ENCODE data around the gene NR1I3. TPM values are rescaled to one million over a fixed set of nuclear protein-coding genes. Genes with fewer than 3 reads are reported as not detected.

Gene NR1I3
- polyA plus RNA-seq, 2 of the 4 experiments (the other 2 are of a cell fraction), result not detected

DNA sequence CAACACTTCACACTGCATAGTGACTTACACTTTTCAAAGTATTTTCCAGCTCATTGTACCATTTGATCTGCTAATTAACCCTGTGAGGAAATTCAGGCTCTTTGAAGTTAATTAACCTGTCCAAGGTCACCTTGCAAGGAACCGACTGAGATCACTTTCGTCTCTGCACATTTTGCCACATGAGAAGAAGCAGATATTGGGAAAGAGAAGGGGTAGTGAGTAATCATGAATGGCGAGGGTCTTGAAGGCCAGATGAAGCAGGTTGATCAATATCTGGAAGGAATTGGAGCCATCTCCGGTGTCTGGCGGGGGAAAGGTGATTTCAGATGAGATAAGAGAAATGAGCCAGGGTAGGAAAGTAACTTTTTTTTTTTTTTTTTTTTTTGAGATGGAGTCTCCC lies 18.0 kb downstream of the NR1I3 start:
- Histone ChIP-seq H3K4me2 (no peak overlapping the region), H3K9me3 (no peaks in the 10 kb centered on the region), H3K4me1 (no peaks in the 10 kb centered on the region), H3K4me3 (no peak overlapping the region), H3K27ac (no peak overlapping the region)
- DNase-seq (ENCODE audit: low read depth in 1 of 2, low spot score in 1 of 2) (no peak), FAIRE-seq (no peak), ATAC-seq (no peak)
- ChIA-PET CTCF (interaction anchor here (1.0 to 20.1 kb wide), 6 partner anchors 9 to 164 kb away, joined by 3 to 319 read pairs (median 36); partner anchors contain the start of genes NDUFS2 and TOMM40L), POLR2A (interaction anchor here (1.0 kb wide), 1 partner anchor 18 kb away, joined by 3 read pairs; the partner anchor contains the start of gene NDUFS2)
- no peak for TF ChIP-seq FOXS1 (CRISPR knock-in tag; IDR thresholded peaks at IDR 0.05)
- no peak for TF ChIP-seq BHLHE40 (IDR thresholded peaks at IDR 0.05; ENCODE audit: low read depth, low read length)
- TF ChIP-seq MAFK (IDR thresholded peaks at IDR 0.05; ENCODE audit: partially characterized antibody), result no peak
- TF ChIP-seq RCOR1 (IDR thresholded peaks at IDR 0.05; ENCODE audit: low read depth, low read length), result no peak
- TF ChIP-seq RAD21 (conservative IDR thresholded peaks at IDR 0.05 in 1 of 2, IDR thresholded peaks at IDR 0.05 in 1 of 2), result no peak
- TF ChIP-seq HEYL (CRISPR knock-in tag; IDR thresholded peaks at IDR 0.05), result no peak
- TF ChIP-seq, protein P1, sequence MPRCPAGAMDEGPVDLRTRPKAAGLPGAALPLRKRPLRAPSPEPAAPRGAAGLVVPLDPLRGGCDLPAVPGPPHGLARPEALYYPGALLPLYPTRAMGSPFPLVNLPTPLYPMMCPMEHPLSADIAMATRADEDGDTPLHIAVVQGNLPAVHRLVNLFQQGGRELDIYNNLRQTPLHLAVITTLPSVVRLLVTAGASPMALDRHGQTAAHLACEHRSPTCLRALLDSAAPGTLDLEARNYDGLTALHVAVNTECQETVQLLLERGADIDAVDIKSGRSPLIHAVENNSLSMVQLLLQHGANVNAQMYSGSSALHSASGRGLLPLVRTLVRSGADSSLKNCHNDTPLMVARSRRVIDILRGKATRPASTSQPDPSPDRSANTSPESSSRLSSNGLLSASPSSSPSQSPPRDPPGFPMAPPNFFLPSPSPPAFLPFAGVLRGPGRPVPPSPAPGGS (IDR thresholded peaks at IDR 0.05), result no peak
- TF ChIP-seq POLR2A (IDR thresholded peaks at IDR 0.05; ENCODE audit: low read length), result no peak
- TF ChIP-seq POLR2AphosphoS2 (conservative IDR thresholded peaks at IDR 0.05; ENCODE audit: low read length), result no peak
- no peak for TF ChIP-seq GATA3 (IDR thresholded peaks at IDR 0.05; ENCODE audit: borderline replicate concordance)
- no peak for TF ChIP-seq MYC (IDR thresholded peaks at IDR 0.05; ENCODE audit: borderline replicate concordance, low read length)
- TF ChIP-seq, protein P2, sequence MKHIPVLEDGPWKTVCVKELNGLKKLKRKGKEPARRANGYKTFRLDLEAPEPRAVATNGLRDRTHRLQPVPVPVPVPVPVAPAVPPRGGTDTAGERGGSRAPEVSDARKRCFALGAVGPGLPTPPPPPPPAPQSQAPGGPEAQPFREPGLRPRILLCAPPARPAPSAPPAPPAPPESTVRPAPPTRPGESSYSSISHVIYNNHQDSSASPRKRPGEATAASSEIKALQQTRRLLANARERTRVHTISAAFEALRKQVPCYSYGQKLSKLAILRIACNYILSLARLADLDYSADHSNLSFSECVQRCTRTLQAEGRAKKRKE (CRISPR knock-in tag; IDR thresholded peaks at IDR 0.05; ENCODE audit: low read depth), result no peak
- TF ChIP-seq HDAC2 (IDR thresholded peaks at IDR 0.05), result no peak
- no peak for TF ChIP-seq EP300 (IDR thresholded peaks at IDR 0.05)
- no peak for TF ChIP-seq RNF2 (IDR thresholded peaks at IDR 0.05; ENCODE audit: borderline replicate concordance, low read depth)
- no peak for TF ChIP-seq ZNF302 (CRISPR knock-in tag; IDR thresholded peaks at IDR 0.05)
- no peak for TF ChIP-seq PHF8 (IDR thresholded peaks at IDR 0.05; ENCODE audit: borderline replicate concordance, low read depth)
- TF ChIP-seq CBX2 (IDR thresholded peaks at IDR 0.05; ENCODE audit: borderline replicate concordance, low read depth), result no peak
- TF ChIP-seq SMC3 (IDR thresholded peaks at IDR 0.05), result no peak
- no peak for TF ChIP-seq MAZ (IDR thresholded peaks at IDR 0.05; ENCODE audit: borderline replicate concordance, low read depth, low read length)
- 85% methylated on average over 5 of the region's 5 CpGs for WGBS (ENCODE audit: missing lambda C conversion rate)

DNA sequence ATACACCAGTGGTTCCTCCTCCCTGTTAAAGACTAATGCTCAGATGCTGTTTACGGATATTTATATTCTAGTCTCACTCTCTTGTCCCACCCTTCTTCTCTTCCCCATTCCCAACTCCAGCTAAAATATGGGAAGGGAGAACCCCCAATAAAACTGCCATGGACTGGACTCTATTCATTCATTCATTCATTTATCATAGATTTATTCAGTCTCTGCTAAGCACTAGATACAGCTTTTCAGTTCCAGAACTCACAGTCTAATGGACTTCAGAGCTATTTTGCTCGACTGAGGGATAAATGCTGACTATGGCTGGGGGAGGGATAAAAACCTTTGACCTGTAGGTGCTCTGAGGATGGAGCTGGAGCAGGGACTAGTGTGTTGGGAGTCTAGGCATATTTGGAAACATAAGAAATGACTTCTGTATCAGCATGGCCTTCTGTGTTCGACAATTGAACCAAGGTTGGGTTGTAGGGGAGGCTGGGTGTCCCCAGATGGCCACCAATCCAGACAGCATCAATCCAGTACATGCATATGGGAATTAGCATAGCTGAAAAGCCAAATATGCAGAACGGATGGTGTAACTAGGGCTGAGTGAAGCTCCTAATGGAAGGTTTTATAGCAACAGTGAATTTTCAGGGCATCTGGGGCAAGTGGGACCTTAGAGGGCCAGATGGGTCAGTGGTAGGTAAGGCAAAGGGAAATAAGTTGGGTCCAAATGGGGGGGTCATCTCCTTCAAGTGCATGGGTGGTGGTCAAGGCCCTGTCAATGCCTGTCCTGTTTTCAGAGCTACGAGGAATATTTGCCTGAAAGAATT lies 18.7 kb downstream of the NR1I3 start:
- no peak for DNase-seq (ENCODE audit: low read depth in 1 of 2, low spot score in 1 of 2)
- no peak for TF ChIP-seq HEYL (CRISPR knock-in tag; IDR thresholded peaks at IDR 0.05)
- TF ChIP-seq FOSL2 (IDR thresholded peaks at IDR 0.05), result no peak
- TF ChIP-seq FOSL2 (CRISPR knock-in tag; IDR thresholded peaks at IDR 0.05), result no peak
- no peak for TF ChIP-seq KDM5A (IDR thresholded peaks at IDR 0.05)
- no peak for TF ChIP-seq HDAC2 (IDR thresholded peaks at IDR 0.05)
- TF ChIP-seq, protein P3, sequence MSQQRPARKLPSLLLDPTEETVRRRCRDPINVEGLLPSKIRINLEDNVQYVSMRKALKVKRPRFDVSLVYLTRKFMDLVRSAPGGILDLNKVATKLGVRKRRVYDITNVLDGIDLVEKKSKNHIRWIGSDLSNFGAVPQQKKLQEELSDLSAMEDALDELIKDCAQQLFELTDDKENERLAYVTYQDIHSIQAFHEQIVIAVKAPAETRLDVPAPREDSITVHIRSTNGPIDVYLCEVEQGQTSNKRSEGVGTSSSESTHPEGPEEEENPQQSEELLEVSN (IDR thresholded peaks at IDR 0.05; ENCODE audit: borderline replicate concordance, low read depth), result no peak
- TF ChIP-seq ESRRA (IDR thresholded peaks at IDR 0.05; ENCODE audit: borderline replicate concordance, low read length), result no peak
- TF ChIP-seq RAD21 (conservative IDR thresholded peaks at IDR 0.05 in 1 of 2, IDR thresholded peaks at IDR 0.05 in 1 of 2), result no peak
- no peak for TF ChIP-seq FOSB (CRISPR knock-in tag; IDR thresholded peaks at IDR 0.05)
- TF ChIP-seq, protein P4, sequence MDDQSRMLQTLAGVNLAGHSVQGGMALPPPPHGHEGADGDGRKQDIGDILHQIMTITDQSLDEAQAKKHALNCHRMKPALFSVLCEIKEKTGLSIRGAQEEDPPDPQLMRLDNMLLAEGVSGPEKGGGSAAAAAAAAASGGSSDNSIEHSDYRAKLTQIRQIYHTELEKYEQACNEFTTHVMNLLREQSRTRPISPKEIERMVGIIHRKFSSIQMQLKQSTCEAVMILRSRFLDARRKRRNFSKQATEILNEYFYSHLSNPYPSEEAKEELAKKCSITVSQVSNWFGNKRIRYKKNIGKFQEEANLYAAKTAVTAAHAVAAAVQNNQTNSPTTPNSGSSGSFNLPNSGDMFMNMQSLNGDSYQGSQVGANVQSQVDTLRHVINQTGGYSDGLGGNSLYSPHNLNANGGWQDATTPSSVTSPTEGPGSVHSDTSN (IDR thresholded peaks at IDR 0.05), result no peak
- no peak for TF ChIP-seq CHD4 (IDR thresholded peaks at IDR 0.05; ENCODE audit: borderline replicate concordance)
- no peak for TF ChIP-seq RARB (CRISPR knock-in tag; IDR thresholded peaks at IDR 0.05)
- TF ChIP-seq FOXS1 (CRISPR knock-in tag; IDR thresholded peaks at IDR 0.05), result no peak
- no peak for TF ChIP-seq EP300 (IDR thresholded peaks at IDR 0.05)
- TF ChIP-seq MYC (IDR thresholded peaks at IDR 0.05; ENCODE audit: borderline replicate concordance, low read length), result no peak
- no peak for TF ChIP-seq HOXA7 (CRISPR knock-in tag; IDR thresholded peaks at IDR 0.05)
- TF ChIP-seq CBX8 (IDR thresholded peaks at IDR 0.05), result no peak
- no peak for TF ChIP-seq CBX2 (IDR thresholded peaks at IDR 0.05; ENCODE audit: borderline replicate concordance, low read depth)
- FAIRE-seq, result no peak
- no peak overlapping the region for H3K4me2 ChIP-seq
- no peak for ATAC-seq
- ChIA-PET POLR2A (interaction anchor here (0.6 kb wide), 1 partner anchor 161 kb away, joined by 3 read pairs; no protein-coding TSS in a partner anchor), CTCF (interaction anchor here (0.9 to 20.1 kb wide), 7 partner anchors 10 to 165 kb away, joined by 3 to 319 read pairs (median 6); partner anchors contain the start of genes NDUFS2 and TOMM40L)
- no peaks in the 10 kb centered on the region for H3K4me1 ChIP-seq
- H3K27ac ChIP-seq, result no peak overlapping the region
- no peaks in the 10 kb centered on the region for H3K9me3 ChIP-seq
- WGBS (ENCODE audit: missing lambda C conversion rate), result 59% methylated on average over 5 of the region's 5 CpGs
- no peak overlapping the region for H3K4me3 ChIP-seq
